Cardiac muscle cell (in vitro differentiated cells and primary cell): Measurements from ENCODE around the gene ADAP2. TPM values are rescaled to one million over a fixed set of nuclear protein-coding genes. Genes with fewer than 3 reads are reported as not detected.

Experiments
- DNase-seq, 2 donors: peaks; one replicate each; pipeline versions ENCODE4 v3.0.0 to v3.0.0-alpha.2; 2010 to 2017; ENCODE audit warnings: low read depth in 1 of 2, low spot score in 1 of 2
- H3K27ac ChIP-seq: fragments of 200-600 bp; sonication (generic); 2 replicates; pipeline ENCODE4 v1.5.1; 2016
- H3K27me3 ChIP-seq: fragments of 200-600 bp; sonication (generic); 2 replicates; pipeline ENCODE4 v1.6.0; 2016; ENCODE audit warnings: control low read depth
- H3K36me3 ChIP-seq: fragments of 200-600 bp; sonication (generic); 2 replicates; pipeline ENCODE4 v1.5.1; 2016; ENCODE audit warnings: control low read depth
- H3K4me1 ChIP-seq: fragments of 200-600 bp; sonication (generic); 2 replicates; pipeline ENCODE4 v1.8.1; 2017; ENCODE audit warnings: low read depth, mild to moderate bottlenecking, mixed run types
- H3K4me3 ChIP-seq: fragments of 200-600 bp; sonication (generic); 2 replicates; pipeline ENCODE4 v1.5.1; 2016; ENCODE audit warnings: mild to moderate bottlenecking
- H3K9me3 ChIP-seq: fragments of 200-600 bp; sonication (generic); 2 replicates; pipeline ENCODE4 v1.5.1; 2017; ENCODE audit warnings: low read depth, mild to moderate bottlenecking, control low read depth
- polyA plus RNA-seq: library from polyadenylated mRNA; unstranded; fragments of >200 nt; fragmentation: Nextera tagmentation; extraction: Ambion mirVana; gene quantifications from 2 replicates; pipeline ENCODE4 v1.2.1, GENCODE V29; 2016
- total RNA-seq: library from RNA; depleted of rRNA; stranded (reverse); fragments of >200 nt; gene quantifications from 2 replicates; pipeline ENCODE4 v1.2.3, GENCODE V29; 2016
- TF ChIP-seq, protein P1 (sequence below): IDR thresholded peaks from 2 replicates; pipeline ENCODE4 v1.5.1; 2012; ENCODE audit warnings: low read depth, mild to moderate bottlenecking, low read length

Gene ADAP2, protein sequence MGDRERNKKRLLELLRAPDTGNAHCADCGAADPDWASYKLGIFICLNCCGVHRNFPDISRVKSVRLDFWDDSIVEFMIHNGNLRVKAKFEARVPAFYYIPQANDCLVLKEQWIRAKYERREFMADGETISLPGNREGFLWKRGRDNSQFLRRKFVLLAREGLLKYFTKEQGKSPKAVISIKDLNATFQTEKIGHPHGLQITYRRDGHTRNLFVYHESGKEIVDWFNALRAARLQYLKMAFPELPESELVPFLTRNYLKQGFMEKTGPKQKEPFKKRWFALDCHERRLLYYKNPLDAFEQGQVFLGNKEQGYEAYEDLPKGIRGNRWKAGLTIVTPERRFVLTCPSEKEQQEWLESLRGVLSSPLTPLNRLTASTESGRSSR
- total RNA-seq = 0.11 and 1.0 TPM in 2 replicates
- 0.24 and 0.71 TPM in 2 replicates for polyA plus RNA-seq

- peaks cover 80% of the 10 kb centered on the region for H3K27me3 ChIP-seq
- DNase-seq = peak; percentile 11 to 65
- TF ChIP-seq, protein P1, sequence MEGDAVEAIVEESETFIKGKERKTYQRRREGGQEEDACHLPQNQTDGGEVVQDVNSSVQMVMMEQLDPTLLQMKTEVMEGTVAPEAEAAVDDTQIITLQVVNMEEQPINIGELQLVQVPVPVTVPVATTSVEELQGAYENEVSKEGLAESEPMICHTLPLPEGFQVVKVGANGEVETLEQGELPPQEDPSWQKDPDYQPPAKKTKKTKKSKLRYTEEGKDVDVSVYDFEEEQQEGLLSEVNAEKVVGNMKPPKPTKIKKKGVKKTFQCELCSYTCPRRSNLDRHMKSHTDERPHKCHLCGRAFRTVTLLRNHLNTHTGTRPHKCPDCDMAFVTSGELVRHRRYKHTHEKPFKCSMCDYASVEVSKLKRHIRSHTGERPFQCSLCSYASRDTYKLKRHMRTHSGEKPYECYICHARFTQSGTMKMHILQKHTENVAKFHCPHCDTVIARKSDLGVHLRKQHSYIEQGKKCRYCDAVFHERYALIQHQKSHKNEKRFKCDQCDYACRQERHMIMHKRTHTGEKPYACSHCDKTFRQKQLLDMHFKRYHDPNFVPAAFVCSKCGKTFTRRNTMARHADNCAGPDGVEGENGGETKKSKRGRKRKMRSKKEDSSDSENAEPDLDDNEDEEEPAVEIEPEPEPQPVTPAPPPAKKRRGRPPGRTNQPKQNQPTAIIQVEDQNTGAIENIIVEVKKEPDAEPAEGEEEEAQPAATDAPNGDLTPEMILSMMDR = no peak
These were observed at the start of gene ADAP2 for GRCh38 chr17:30921544-30922196. TSS of gene ADAP2 (plus strand) at chr17:30921945. CDS start at chr17:30922015, 70 bp downstream.

GRCh38 chr17:30886187-30886586 is 35.6 kb upstream of the ADAP2 start:
- Histone ChIP-seq H3K4me1 (no peaks in the 10 kb centered on the region), H3K27ac (no peak overlapping the region), H3K36me3 (no peaks in the 10 kb centered on the region), H3K9me3 (no peaks in the 10 kb centered on the region), H3K4me3 (no peak overlapping the region), H3K27me3 (no peaks in the 10 kb centered on the region)
- TF ChIP-seq, protein P1 = no peak
- no peak for DNase-seq

More at GRCh38 chr17:30921544-30922196, at the start of gene ADAP2:
- H3K36me3 ChIP-seq = no peaks in the 10 kb centered on the region
- peak within 1 kb of the TSS; percentile 45 for H3K4me3 ChIP-seq
- H3K27ac ChIP-seq = no peak within 1 kb of the TSS
- no peaks in the 10 kb centered on the region for H3K9me3 ChIP-seq
- no peaks in the 10 kb centered on the region for H3K4me1 ChIP-seq

- Histone ChIP-seq H3K36me3 (peaks cover 5% of the 10 kb centered on the region), H3K27me3 (no peaks in the 10 kb centered on the region), H3K4me3 (no peak overlapping the region), H3K9me3 (no peaks in the 10 kb centered on the region), H3K4me1 (no peaks in the 10 kb centered on the region), H3K27ac (peak overlapping the region; percentile 51)
- TF ChIP-seq, protein P1 = no peak
- no peak for DNase-seq
These were observed 27.5 kb upstream of the ADAP2 start for GRCh38 chr17:30894236-30894635.

DNA sequence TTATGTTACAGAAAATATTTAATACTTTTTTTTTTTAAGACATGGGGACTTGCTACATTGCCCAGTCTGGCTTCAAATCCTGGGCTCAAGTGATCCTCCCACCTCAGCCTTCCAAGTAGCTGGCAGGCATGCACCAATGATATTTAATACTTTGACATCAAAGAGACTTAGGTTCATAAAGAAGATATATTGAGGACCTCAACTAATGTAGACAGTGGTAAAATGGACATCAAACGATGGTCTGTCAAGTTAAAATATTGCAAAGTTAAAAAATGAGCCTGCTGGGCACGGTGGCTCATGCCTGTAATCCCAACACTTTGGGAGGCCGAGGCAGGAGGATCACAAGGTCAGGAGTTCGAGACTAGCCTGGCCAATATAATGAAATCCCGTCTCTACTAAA is 24.4 kb upstream of the ADAP2 start:
- Histone ChIP-seq H3K4me1 (no peaks in the 10 kb centered on the region), H3K27me3 (no peaks in the 10 kb centered on the region), H3K4me3 (no peak overlapping the region), H3K9me3 (no peaks in the 10 kb centered on the region), H3K27ac (no peak overlapping the region), H3K36me3 (peaks cover 16% of the 10 kb centered on the region)
- TF ChIP-seq, protein P1 = no peak
- DNase-seq = no peak

GRCh38 chr17:30905742-30906100 is 16.0 kb upstream of the ADAP2 start:
- Histone ChIP-seq H3K36me3 (peaks cover 4% of the 10 kb centered on the region), H3K4me3 (peak overlapping the region; percentile 73), H3K27me3 (no peaks in the 10 kb centered on the region), H3K27ac (peak overlapping the region; percentile 86), H3K4me1 (no peaks in the 10 kb centered on the region), H3K9me3 (no peaks in the 10 kb centered on the region)
- DNase-seq = peak; percentile 10 to 21
- TF ChIP-seq, protein P1 = no peak
